Stimulated activated naive B cell treated with anti-CD40 and anti-IgM and Interleukin-4, amounts not matched to agents 10 μg/mL and 1 μg/mL and 100 μg/mL, for 72 hours (primary cell): ENCODE results near the gene ZNF891.

Experiments
- ATAC-seq, 2 donors: fragments of 150-1000 bp; cut with Tn5 transposase; replicated peaks; 2 replicates each; pipeline ENCODE4 v1.10.0; 2021; ENCODE audit warnings: moderate library complexity in 1 of 2
- DNase-seq: peaks from one replicate; pipeline ENCODE4 v3.0.0; 2021
- H3K27ac Mint-ChIP-seq: one replicate; pipeline ENCODE4 v1.8.0; 2022; ENCODE audit warnings: mild to moderate bottlenecking, mixed read lengths
- H3K27me3 Mint-ChIP-seq, 2 donors: one replicate each; pipeline ENCODE4 v1.8.0; 2022; ENCODE audit warnings: mixed read lengths in 2 of 2
- H3K36me3 Mint-ChIP-seq, 2 donors: one replicate each; pipeline ENCODE4 v1.8.0; 2022; ENCODE audit warnings: mixed read lengths in 2 of 2, mild to moderate bottlenecking in 1 of 2
- H3K4me1 Mint-ChIP-seq, 2 donors: one replicate each; pipeline ENCODE4 v1.8.0; 2022; ENCODE audit warnings: mixed read lengths in 2 of 2, mild to moderate bottlenecking in 1 of 2
- H3K4me3 Mint-ChIP-seq, 2 donors: one replicate each; pipeline ENCODE4 v1.8.0; 2022; ENCODE audit warnings: mild to moderate bottlenecking in 2 of 2, mixed read lengths in 2 of 2, moderate library complexity in 1 of 2
- H3K9me3 Mint-ChIP-seq, 2 donors: one replicate each; pipeline ENCODE4 v1.8.0; 2022; ENCODE audit warnings: mixed read lengths in 2 of 2, mild to moderate bottlenecking in 1 of 2

The ZNF891 gene

GRCh38 chr12:133106253-133106652, 23.8 kb downstream of the ZNF891 start:
- Mint-ChIP-seq H3K4me1 (no peaks in the 10 kb centered on the region), H3K9me3 (peaks cover 26 to 37% of the 10 kb centered on the region in 2 donors), H3K4me3 (no peak overlapping the region), H3K36me3 (peaks cover 79 to 98% of the 10 kb centered on the region in 2 donors), H3K27me3 (no peaks in the 10 kb centered on the region), H3K27ac (peak overlapping the region; percentile 56)
- DNase-seq (no peak), ATAC-seq (no peak)

- Mint-ChIP-seq H3K4me3 (no peak overlapping the region), H3K36me3 (peaks cover 79 to 98% of the 10 kb centered on the region in 2 donors), H3K27me3 (no peaks in the 10 kb centered on the region), H3K4me1 (no peaks in the 10 kb centered on the region), H3K27ac (peak overlapping the region; percentile 56), H3K9me3 (peaks cover 27 to 38% of the 10 kb centered on the region in 2 donors)
- ATAC-seq (no peak), DNase-seq (no peak)
Observed at GRCh38 chr12:133105620-133106019, 24.5 kb downstream of the ZNF891 start.

GRCh38 chr12:133083345-133083744, 46.7 kb downstream of the ZNF891 start:
- H3K27me3 Mint-ChIP-seq = no peaks in the 10 kb centered on the region
- ATAC-seq (peak in 1 of 2 donors; percentile 4), DNase-seq (peak; percentile 21)
- peaks cover 25 to 29% of the 10 kb centered on the region in 2 donors for H3K9me3 Mint-ChIP-seq
- H3K4me1 Mint-ChIP-seq = peaks cover 9 to 17% of the 10 kb centered on the region in 2 donors
- peaks cover 58 to 69% of the 10 kb centered on the region in 2 donors for H3K36me3 Mint-ChIP-seq
- peak overlapping the region; percentile 82 for H3K27ac Mint-ChIP-seq
- peak overlapping the region; percentile 39 to 42 for H3K4me3 Mint-ChIP-seq

- Mint-ChIP-seq H3K27me3 (no peaks in the 10 kb centered on the region), H3K27ac (no peak overlapping the region), H3K4me1 (peaks cover 9 to 17% of the 10 kb centered on the region in 2 donors), H3K36me3 (peaks cover 48 to 64% of the 10 kb centered on the region in 2 donors), H3K4me3 (no peak overlapping the region), H3K9me3 (peaks cover 30 to 32% of the 10 kb centered on the region in 2 donors)
- DNase-seq = no peak
- no peak for ATAC-seq
Observed at GRCh38 chr12:133081159-133081780, 48.8 kb downstream of the ZNF891 start.

GRCh38 chr12:133080368-133081158, 49.5 kb downstream of the ZNF891 start, which contains the start of gene ZNF140:
ZNF140 (plus strand) TSS chr12:133080923; CDS start chr12:133081321, 398 bp downstream.
- peak; percentile 73 to 78 for ATAC-seq
- H3K27ac Mint-ChIP-seq = no peak within 1 kb of the TSS

GRCh38 chr12:133080026-133080367, 50.1 kb downstream of the ZNF891 start:
- DNase-seq (peak; percentile 96), ATAC-seq (peak; percentile 81 to 83)
- Mint-ChIP-seq H3K27ac (no peak overlapping the region), H3K27me3 (no peaks in the 10 kb centered on the region), H3K9me3 (peaks cover 33 to 34% of the 10 kb centered on the region in 2 donors), H3K4me1 (peaks cover 9 to 17% of the 10 kb centered on the region in 2 donors), H3K4me3 (no peak overlapping the region), H3K36me3 (peaks cover 43 to 53% of the 10 kb centered on the region in 2 donors)

More at GRCh38 chr12:133080368-133081158, 49.5 kb downstream of the ZNF891 start, which contains the start of gene ZNF140:
- H3K4me3 Mint-ChIP-seq = no peak within 1 kb of the TSS
- peak; percentile 97 for DNase-seq
- peaks cover 30 to 32% of the 10 kb centered on the region in 2 donors for H3K9me3 Mint-ChIP-seq
- H3K4me1 Mint-ChIP-seq = peaks cover 9 to 17% of the 10 kb centered on the region in 2 donors
- no peaks in the 10 kb centered on the region for H3K27me3 Mint-ChIP-seq
- peaks cover 46 to 59% of the 10 kb centered on the region in 2 donors for H3K36me3 Mint-ChIP-seq

- Mint-ChIP-seq H3K4me3 (no peak overlapping the region), H3K9me3 (peaks cover 31 to 37% of the 10 kb centered on the region in 2 donors), H3K36me3 (peaks cover 9 to 23% of the 10 kb centered on the region in 2 donors), H3K27me3 (no peaks in the 10 kb centered on the region), H3K4me1 (no peaks in the 10 kb centered on the region), H3K27ac (no peak overlapping the region)
- DNase-seq (no peak), ATAC-seq (no peak)
Observed at GRCh38 chr12:133073836-133074235, 56.2 kb downstream of the ZNF891 start.

- no peaks in the 10 kb centered on the region for H3K27me3 Mint-ChIP-seq
- DNase-seq (no peak), ATAC-seq (no peak)
- H3K9me3 Mint-ChIP-seq = peaks cover 32 to 42% of the 10 kb centered on the region in 2 donors
- H3K4me1 Mint-ChIP-seq = no peaks in the 10 kb centered on the region
- no peak overlapping the region for H3K4me3 Mint-ChIP-seq
- peaks cover 17 to 35% of the 10 kb centered on the region in 2 donors for H3K36me3 Mint-ChIP-seq
- H3K27ac Mint-ChIP-seq = no peak overlapping the region
Observed at GRCh38 chr12:133063556-133063955, 66.5 kb downstream of the ZNF891 start.

- peaks cover 30 to 51% of the 10 kb centered on the region in 2 donors for H3K36me3 Mint-ChIP-seq
- no peaks in the 10 kb centered on the region for H3K4me1 Mint-ChIP-seq
- no peak for DNase-seq
- peaks cover 40 to 44% of the 10 kb centered on the region in 2 donors for H3K9me3 Mint-ChIP-seq
- H3K4me3 Mint-ChIP-seq = no peak overlapping the region
- H3K27ac Mint-ChIP-seq = no peak overlapping the region
- ATAC-seq = no peak
- no peaks in the 10 kb centered on the region for H3K27me3 Mint-ChIP-seq
Observed at GRCh38 chr12:133061954-133062353, 68.1 kb downstream of the ZNF891 start.

- Mint-ChIP-seq H3K4me3 (peak overlapping the region in 1 of 2 donors; percentile 21), H3K9me3 (peaks cover 32 to 34% of the 10 kb centered on the region in 2 donors), H3K27me3 (no peaks in the 10 kb centered on the region), H3K27ac (peak overlapping the region; percentile 79), H3K36me3 (peaks cover 45 to 65% of the 10 kb centered on the region in 2 donors), H3K4me1 (no peaks in the 10 kb centered on the region)
- no peak for DNase-seq
- no peak for ATAC-seq
Observed at GRCh38 chr12:133058203-133059113, 71.6 kb downstream of the ZNF891 start.

- peaks cover 30 to 31% of the 10 kb centered on the region in 2 donors for H3K9me3 Mint-ChIP-seq
- ATAC-seq (no peak), DNase-seq (no peak)
- no peaks in the 10 kb centered on the region for H3K4me1 Mint-ChIP-seq
- peak overlapping the region; percentile 79 for H3K27ac Mint-ChIP-seq
- peaks cover 44 to 65% of the 10 kb centered on the region in 2 donors for H3K36me3 Mint-ChIP-seq
- no peaks in the 10 kb centered on the region for H3K27me3 Mint-ChIP-seq
- H3K4me3 Mint-ChIP-seq = peak overlapping the region in 1 of 2 donors; percentile 17
Observed at GRCh38 chr12:133057446-133057845, 72.6 kb downstream of the ZNF891 start.
